ENCODE measurements around the gene GPAT3.
"Not testable (repeated sequence)": the region's sequence is repeated elsewhere in the genome, so short reads cannot be mapped to it uniquely, and the experiment has no call there.

GPAT3 gene

GRCh38 chr4:83605744-83606172, 69.8 kb downstream of the GPAT3 start:
- no peak for DNase-seq

DNA sequence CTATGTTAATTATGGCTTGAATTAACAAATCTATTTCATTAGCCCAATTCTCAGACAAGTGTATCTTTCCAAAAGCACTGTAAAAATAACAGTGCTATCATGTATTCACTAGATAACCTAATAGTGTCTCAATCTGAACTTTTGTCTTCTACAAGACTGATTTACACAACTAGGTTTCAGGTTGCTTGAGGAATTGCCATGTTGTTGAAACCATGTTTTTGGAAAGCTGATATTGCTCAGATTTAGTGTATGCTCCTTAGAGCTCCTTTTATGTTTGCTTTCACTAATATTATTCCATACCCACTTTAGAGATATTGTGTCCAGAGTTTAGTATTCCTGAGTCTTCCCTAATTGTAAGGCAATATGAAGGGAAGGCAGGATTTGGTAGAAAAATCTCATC, 70.6 kb downstream of the GPAT3 start:
- no peak for DNase-seq

GRCh38 chr4:83606898-83607297, 71.0 kb downstream of the GPAT3 start:
- DNase-seq = no peak

- DNase-seq = no peak
These were observed 73.5 kb downstream of the GPAT3 start for GRCh38 chr4:83609365-83609764.

- no peak for DNase-seq
These were observed 74.8 kb downstream of the GPAT3 start for GRCh38 chr4:83610729-83611128.

- DNase-seq = no peak
These were observed 77.1 kb downstream of the GPAT3 start for GRCh38 chr4:83613023-83613422.

- no peak for DNase-seq
These were observed 78.1 kb downstream of the GPAT3 start for GRCh38 chr4:83613994-83614393.

DNA sequence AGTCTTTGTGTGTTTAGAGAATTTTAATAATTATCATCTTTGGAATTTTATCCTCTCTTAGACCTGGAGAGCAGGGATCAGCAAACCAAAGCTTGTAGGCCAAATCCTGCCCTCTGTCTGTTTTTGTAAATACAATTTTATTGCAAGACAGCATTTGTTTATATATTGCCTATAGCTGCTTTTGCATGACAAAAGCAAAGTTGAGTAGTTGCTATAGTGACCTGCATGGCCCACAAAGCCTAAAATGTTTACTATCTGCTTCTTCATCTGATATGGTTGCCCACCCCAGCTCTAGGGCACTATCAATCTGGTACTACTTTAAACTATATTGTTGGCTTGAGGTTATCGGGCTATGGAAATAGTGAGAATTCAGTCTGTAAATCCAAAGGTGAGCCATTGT, 80.3 kb downstream of the GPAT3 start:
- DNase-seq = no peak

- no peak for DNase-seq
These were observed 81.6 kb downstream of the GPAT3 start for GRCh38 chr4:83617371-83618035.

- DNase-seq = peak; percentile 78
These were observed 82.5 kb downstream of the GPAT3 start for GRCh38 chr4:83618431-83618830.

DNA sequence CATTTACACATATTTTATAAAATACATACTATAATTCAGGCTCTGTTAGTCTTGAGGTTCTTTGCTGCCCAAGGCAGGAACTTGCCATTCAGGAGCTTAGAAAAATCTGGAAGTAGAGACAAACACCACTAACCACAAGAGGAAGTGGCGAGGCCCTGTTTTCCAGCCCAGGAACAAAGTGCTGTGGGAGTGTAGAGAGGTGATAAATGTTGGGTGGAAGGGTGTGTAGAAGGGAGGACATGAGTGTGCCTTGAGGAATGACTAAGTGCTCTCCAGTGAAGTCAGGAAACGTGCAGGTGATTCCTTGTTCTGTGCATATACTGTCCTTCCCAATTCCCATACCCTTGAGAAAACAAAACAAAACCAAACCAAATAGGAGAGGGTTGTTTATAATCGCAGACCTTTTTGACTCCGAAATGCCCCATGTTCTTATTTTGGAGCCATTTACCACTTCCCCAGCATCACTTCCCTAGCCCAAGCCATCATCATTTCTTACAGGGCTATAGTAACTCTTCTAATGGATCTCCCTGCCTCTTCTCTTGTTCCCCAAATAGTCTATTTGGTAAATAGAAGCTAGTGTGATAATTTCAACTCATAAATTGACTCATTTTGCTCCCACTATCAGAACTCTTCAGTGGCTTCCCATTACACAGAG, 83.2 kb downstream of the GPAT3 start:
- DNase-seq = peak; percentile 81

DNA sequence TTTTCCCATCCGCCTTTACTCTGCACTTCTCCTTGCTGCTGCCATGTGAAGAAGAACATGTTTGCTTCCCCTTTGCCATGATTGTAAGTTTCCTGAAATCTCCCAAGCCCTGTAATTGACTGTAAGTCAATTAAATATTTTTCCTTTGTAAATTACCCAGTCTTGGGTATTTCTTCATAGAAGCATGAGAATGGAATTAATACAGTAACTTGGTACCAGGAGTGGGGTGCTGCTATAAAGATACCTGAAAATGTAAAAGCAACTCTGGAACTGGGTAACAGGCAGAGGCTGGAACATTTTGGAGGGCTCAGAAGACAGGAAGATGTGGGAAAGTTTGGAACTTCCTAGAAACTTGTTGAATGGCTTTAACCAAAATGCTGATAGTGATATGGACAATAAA, 86.2 kb downstream of the GPAT3 start:
- not testable (repeated sequence) for DNase-seq

- DNase-seq = no peak
These were observed 89.9 kb downstream of the GPAT3 start for GRCh38 chr4:83625821-83626220.

GRCh38 chr4:83626245-83626836, 90.4 kb downstream of the GPAT3 start:
- DNase-seq = no peak

GRCh38 chr4:83629945-83630721, 94.2 kb downstream of the GPAT3 start:
- DNase-seq = peak; percentile 70

DNA sequence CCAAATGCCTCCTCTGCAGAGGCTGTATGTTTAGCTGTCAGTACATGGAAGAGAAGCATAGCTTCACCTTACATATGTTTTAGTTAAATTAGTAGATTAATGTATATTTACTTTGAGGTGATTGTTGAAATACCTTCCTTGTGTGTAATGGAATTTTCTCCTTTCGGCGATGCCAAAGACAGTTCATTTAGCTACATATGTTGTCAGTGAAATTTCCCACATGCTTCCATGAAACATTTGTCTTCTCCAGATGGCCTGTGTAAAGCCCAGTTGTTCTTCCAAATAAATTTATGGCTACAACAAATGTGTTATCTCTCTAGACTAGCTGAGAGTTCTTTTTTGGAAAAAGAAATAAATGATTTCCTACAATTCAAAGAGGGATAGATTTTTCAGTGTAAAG, 95.2 kb downstream of the GPAT3 start:
- DNase-seq = no peak

DNA sequence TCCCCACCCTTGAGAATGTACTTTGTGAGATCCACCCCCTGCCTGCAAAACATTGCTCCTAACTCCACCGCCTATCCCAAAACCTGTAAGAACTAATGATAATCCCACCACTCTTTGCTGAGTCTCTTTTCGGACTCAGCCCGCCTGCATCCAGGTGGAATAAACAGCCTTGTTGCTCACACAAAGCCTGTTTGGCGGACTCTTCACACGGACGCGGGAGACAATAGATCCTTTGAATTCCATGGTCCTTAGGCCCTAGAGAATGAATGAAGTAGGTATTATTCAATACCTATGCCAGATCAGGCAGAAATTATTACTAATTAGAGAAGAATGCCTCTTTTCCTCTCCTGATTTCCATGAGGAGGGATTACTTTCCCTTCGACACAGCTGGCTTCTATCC, 101.0 kb downstream of the GPAT3 start:
- DNase-seq = no peak

- peak; percentile 22 for DNase-seq
These were observed 104.1 kb downstream of the GPAT3 start for GRCh38 chr4:83639849-83640493.

DNA sequence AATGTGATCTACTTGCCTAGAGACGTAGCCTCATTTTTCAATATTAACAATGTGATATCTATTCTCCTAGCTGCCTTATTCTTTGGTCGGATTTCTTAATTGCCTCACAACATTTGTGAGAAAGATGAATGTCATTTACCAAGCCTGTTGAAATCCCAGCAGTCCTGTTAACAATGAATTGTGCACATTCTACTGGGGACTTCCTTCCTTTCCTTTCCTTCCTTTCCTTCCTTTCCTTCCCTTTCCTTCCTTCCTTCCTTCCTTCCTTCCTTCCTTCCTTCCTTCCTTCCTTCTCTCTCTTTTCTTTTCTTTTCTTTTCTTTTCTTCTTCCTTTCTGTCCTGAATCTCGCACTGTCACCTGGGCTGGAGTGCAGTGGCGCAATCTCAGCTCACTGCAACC, 107.1 kb downstream of the GPAT3 start:
- DNase-seq = no peak

DNA sequence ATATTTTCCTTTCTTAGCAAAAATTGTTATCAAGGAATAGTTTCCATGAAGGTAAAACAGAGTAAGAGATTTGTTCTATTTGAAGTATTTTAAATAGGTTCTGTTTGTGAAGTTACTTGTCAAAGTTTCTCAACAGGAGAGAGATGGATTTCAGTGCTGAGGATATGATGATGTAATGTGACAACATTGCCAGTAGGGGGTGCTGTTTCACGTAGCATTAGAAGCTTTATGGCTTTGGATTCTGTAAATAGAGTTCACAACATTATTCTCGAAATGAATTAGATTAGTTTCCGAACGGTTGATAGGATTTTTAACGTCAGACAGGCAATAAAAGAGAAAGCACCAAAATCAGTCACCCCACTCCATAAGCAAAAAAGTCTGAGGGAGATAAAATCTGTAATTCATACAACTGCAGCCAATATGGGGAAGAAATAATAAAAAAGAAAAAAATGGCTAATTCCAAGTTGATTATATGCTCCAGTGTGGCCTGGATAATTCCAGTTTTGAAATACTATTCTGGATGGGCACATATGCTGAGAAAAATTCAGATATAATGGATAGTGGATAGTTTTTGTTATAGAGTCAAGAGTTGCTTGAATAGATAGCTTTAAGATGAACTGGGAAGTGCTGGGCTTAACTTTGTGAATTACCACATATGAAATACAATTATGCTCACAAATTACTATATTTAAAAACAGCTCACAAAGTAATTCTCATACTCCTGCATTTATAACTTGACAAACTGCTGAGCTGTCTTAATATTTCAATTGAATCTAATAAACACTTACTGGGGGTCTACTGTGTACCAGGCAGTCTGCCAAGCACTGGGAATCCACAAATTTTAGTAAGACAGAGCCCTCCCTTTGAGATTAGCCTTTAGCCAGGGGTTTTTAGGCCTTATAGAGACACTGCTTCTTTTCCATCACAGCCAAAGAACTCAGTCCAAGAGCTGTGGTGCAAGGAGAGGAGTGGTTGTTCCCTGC, 109.1 kb downstream of the GPAT3 start:
- DNase-seq = no peak

DNA sequence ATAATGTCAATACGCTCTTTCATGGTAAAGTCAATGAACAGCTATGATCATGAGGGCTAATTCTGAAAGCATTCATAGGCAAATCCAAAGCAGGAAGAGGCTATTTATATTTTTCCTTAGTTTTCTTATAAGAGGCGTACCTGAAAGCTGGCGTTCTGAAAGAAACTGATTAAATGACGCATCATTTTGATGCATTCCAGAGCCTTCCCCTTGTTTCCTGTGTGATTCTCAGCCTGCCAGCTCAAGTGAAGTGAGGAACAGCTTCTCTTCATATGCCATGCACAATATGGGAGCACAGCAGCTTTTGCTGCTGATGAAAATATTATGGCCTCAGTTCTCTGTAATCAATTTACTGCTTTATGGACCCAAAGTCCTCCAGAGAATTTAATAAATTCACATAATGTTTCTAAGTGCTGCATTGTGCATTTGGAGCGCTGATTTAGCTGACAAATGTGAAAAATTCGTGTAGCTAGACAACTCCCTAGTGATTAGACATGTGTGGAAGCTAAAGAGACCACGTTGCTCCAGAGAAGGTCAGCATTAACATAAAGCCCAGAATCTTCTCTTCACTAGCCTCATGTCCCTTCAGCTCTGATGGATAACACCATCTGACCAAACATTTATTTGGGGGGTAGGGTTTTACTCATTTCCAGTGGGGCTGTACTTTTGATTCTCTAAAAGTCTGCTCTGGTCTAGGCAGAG, 110.8 kb downstream of the GPAT3 start:
- no peak for DNase-seq

All from NCI-H226 (cell line).